ENCODE measurements around the gene ADAM19.

- TF ChIP-seq POLR2A (IDR thresholded peaks at IDR 0.05; ENCODE audit: low read length) (no peak), GATA1 (IDR thresholded peaks at IDR 0.05; ENCODE audit: low read depth, low read length) (no peak)
Measured at GRCh38 chr5:157497875-157498611, 77.5 kb downstream of the ADAM19 start.

Data from erythroblast (primary cell).